HepG2 (cell line): ENCODE data around the gene CIBAR2. TPM values are rescaled to one million over a fixed set of nuclear protein-coding genes. Genes with fewer than 3 reads are reported as not detected.

ENCODE experiments used
- ATAC-seq: fragments of 200-7000 bp; cut with Tn5 transposase; 3 replicates; pipeline ENCODE4 v1.9.1; 2020; ENCODE audit warnings: mild to moderate bottlenecking, moderate library complexity
- BruUV-seq: library from RNA; stranded (reverse); fragments of 400-500 nt; replicated peaks from 2 replicates; lab custom pipeline; 2021; lab: Mats Ljungman, UMichigan
- CTCF ChIA-PET: fragments of 300-600 bp; formaldehyde crosslinking; extraction: SDS; loops from one replicate; lab custom pipeline; 2021; ENCODE audit warnings: low total read pairs, inconsistent platforms, low intra/inter-chr PET ratio; lab: Yijun Ruan, JAX
- POLR2A ChIA-PET: fragments of 350-600 bp; sonication (Branson Sonifier 250); formaldehyde crosslinking; loops from one replicate; lab custom pipeline; 2020; ENCODE audit warnings: antibody characterized with exemption, inconsistent platforms; lab: Yijun Ruan, JAX
- DNase-seq: peaks from one replicate; pipeline ENCODE4 v3.0.0-alpha.2; 2015; ENCODE audit warnings: low spot score
- FAIRE-seq: peaks from 3 replicates; lab custom pipeline; 2011; peaks lifted over from hg19 to GRCh38; lab: Jason Lieb, UNC
- H2AFZ ChIP-seq: one replicate; pipeline ENCODE4 v1.6.1; 2011; ENCODE audit warnings: low read length, inconsistent platforms
- H3K27ac ChIP-seq: fragments of 300-600 bp; 3 replicates; pipeline ENCODE4 v1.8.0; 2011; ENCODE audit warnings: mixed run types, mild to moderate bottlenecking, mixed read lengths, low read length, inconsistent platforms; ENCODE audit not compliant: insufficient read depth; ENCODE audit errors: extremely low read length
- H3K27me3 ChIP-seq, 2 experiments: fragments of 200-600 bp in 1 of 2; 2 replicates in 1 of 2; 3 replicates in 1 of 2; pipeline versions ENCODE4 v1.6.0 to v1.8.0; 2011; ENCODE audit warnings: low read length in 2 of 2, mild to moderate bottlenecking in 2 of 2, moderate library complexity in 2 of 2, inconsistent platforms in 1 of 2; ENCODE audit not compliant: insufficient read depth in 2 of 2, control insufficient read depth in 1 of 2
- H3K36me3 ChIP-seq, 2 experiments: fragments of 200-600 bp in 1 of 2; replicated peaks in 1 of 2; 2 replicates in 1 of 2; 3 replicates in 1 of 2; pipeline versions ENCODE4 v1.5.1 to v1.8.0; 2011; ENCODE audit warnings: low read length in 2 of 2, inconsistent platforms in 1 of 2; ENCODE audit not compliant: insufficient read depth in 2 of 2, control insufficient read depth in 1 of 2
- H3K4me1 ChIP-seq: 2 replicates; pipeline ENCODE4 v1.5.1; 2012; ENCODE audit warnings: low read length, inconsistent platforms; ENCODE audit not compliant: insufficient read depth
- H3K4me2 ChIP-seq: 2 replicates; pipeline ENCODE4 v1.6.0; 2011; ENCODE audit warnings: low read depth, low read length, inconsistent platforms
- H3K4me3 ChIP-seq, 3 experiments: fragments of 200-600 bp in 1 of 3; sonication (generic), shearing (Covaris generic) in 1 of 3; replicated peaks in 1 of 3; 2 replicates each; pipeline ENCODE4 v1.5.1; 2011 to 2016; ENCODE audit warnings: low read length in 3 of 3, inconsistent platforms in 2 of 3, low read depth in 2 of 3, mild to moderate bottlenecking in 2 of 3, control low read depth in 1 of 3, mixed read lengths in 1 of 3; ENCODE audit not compliant: insufficient read depth in 1 of 3
- H3K79me2 ChIP-seq: one replicate; pipeline ENCODE4 v1.6.1; 2011; ENCODE audit warnings: low read length, inconsistent platforms; ENCODE audit not compliant: insufficient read depth
- H3K9ac ChIP-seq: 2 replicates; pipeline ENCODE4 v1.6.0; 2011; ENCODE audit warnings: mild to moderate bottlenecking, low read depth, low read length, inconsistent platforms; ENCODE audit not compliant: insufficient read depth
- H3K9me3 ChIP-seq: 2 replicates; pipeline ENCODE4 v1.5.1; 2012; ENCODE audit warnings: mild to moderate bottlenecking, low read length
- H4K20me1 ChIP-seq: 2 replicates; pipeline ENCODE4 v1.6.0; 2011; ENCODE audit warnings: inconsistent platforms, mild to moderate bottlenecking, low read length, moderate library complexity; ENCODE audit not compliant: insufficient read depth
- ATM ChIP-seq: fragments of 450-650 bp; IDR thresholded peaks from 2 replicates; pipeline ENCODE4 v1.7.1; 2017; ENCODE audit warnings: mild to moderate bottlenecking, borderline replicate concordance
- GPN1 ChIP-seq: sonication (generic); formaldehyde crosslinking; IDR thresholded peaks from 2 replicates; pipeline ENCODE4 v1.5.1; 2020; ENCODE audit warnings: missing genetic modification reagents, borderline replicate concordance
- HNRNPH1 ChIP-seq: fragments of 200-400 bp; formaldehyde crosslinking; optimal IDR thresholded peaks from 2 replicates; pipeline ENCODE3; 2017; ENCODE audit warnings: mild to moderate bottlenecking, low read depth, low read length
- HOXD1 ChIP-seq: sonication (generic); formaldehyde crosslinking; IDR thresholded peaks from 2 replicates; pipeline ENCODE4 v1.5.0; 2020; ENCODE audit warnings: missing genetic modification reagents
- PATZ1 ChIP-seq: sonication (generic); formaldehyde crosslinking; IDR thresholded peaks from 2 replicates; pipeline ENCODE4 v1.4.0; 2020; ENCODE audit warnings: missing genetic modification reagents
- PPARG ChIP-seq: conservative IDR thresholded peaks from 2 replicates; pipeline ENCODE4 v1.6.1; 2016; ENCODE audit warnings: missing biosample characterization, missing genetic modification reagents
- RFX5 ChIP-seq: IDR thresholded peaks from 2 replicates; pipeline ENCODE4 v1.6.1; 2011; ENCODE audit warnings: low read depth, low read length, improper control_type of control experiment
- RNF2 ChIP-seq: fragments of 450-650 bp; conservative IDR thresholded peaks from 2 replicates; pipeline ENCODE4 v1.6.1; 2016; ENCODE audit warnings: low read depth
- SOX5 ChIP-seq: IDR thresholded peaks from 2 replicates; pipeline ENCODE4 v1.6.1; 2016; ENCODE audit warnings: borderline replicate concordance
- ZMAT3 ChIP-seq: sonication (generic); formaldehyde crosslinking; conservative IDR thresholded peaks from 2 replicates; pipeline ENCODE4 v1.7.0; 2021; ENCODE audit warnings: missing genetic modification reagents
- ZMYM2 ChIP-seq: sonication (generic); formaldehyde crosslinking; IDR thresholded peaks from 2 replicates; pipeline ENCODE4 v1.8.0; 2022; ENCODE audit warnings: mild to moderate bottlenecking, missing genetic modification reagents
- ZNF253 ChIP-seq: sonication (generic); formaldehyde crosslinking; IDR thresholded peaks from 2 replicates; pipeline ENCODE4 v1.8.0; 2022; ENCODE audit warnings: mild to moderate bottlenecking, missing genetic modification reagents, borderline replicate concordance
- ZNF256 ChIP-seq: sonication (generic); formaldehyde crosslinking; conservative IDR thresholded peaks from 2 replicates; pipeline ENCODE4 v1.4.0; 2020; ENCODE audit warnings: missing genetic modification reagents
- ZNF329 ChIP-seq: sonication (generic); formaldehyde crosslinking; IDR thresholded peaks from 2 replicates; pipeline ENCODE4 v1.9.0; 2021; ENCODE audit warnings: low read depth, mild to moderate bottlenecking, missing genetic modification reagents
- ZNF569 ChIP-seq: sonication (generic); formaldehyde crosslinking; IDR thresholded peaks from 2 replicates; pipeline ENCODE4 v1.5.0; 2020; ENCODE audit warnings: mild to moderate bottlenecking, missing genetic modification reagents, moderate library complexity, borderline replicate concordance
- ZNF800 ChIP-seq: sonication (generic); formaldehyde crosslinking; IDR thresholded peaks from 2 replicates; pipeline ENCODE4 v1.4.0; 2020; ENCODE audit warnings: missing genetic modification reagents
- ZNF891 ChIP-seq: sonication (generic); formaldehyde crosslinking; IDR thresholded peaks from 2 replicates; pipeline ENCODE4 v1.5.0; 2020; ENCODE audit warnings: mild to moderate bottlenecking, missing genetic modification reagents
- WGBS: methylation state at CpG from one replicate; pipeline ENCODE4 v1.1.6; 2017; ENCODE audit warnings: low lambda C conversion rate; 5-methylcytosine and 5-hydroxymethylcytosine counted together
- in situ Hi-C: cut with HindIII; loops from 2 replicates; pipeline ENCODE4 v1.10.0; 2017; ENCODE audit warnings: low pct_unique_long_range_greater_than_20kb; ENCODE audit not compliant: extremely low pct_ligation_motif_present
- intact Hi-C: fragments of 100-400 bp; cut with micrococcal nuclease; formaldehyde crosslinking; loops from one replicate; pipeline ENCODE4 v1.10.0; 2022; ENCODE audit not compliant: unreplicated experiment
- polyA plus RNA-seq, 8 experiments: library from polyadenylated mRNA; depleted of rRNA in 3 of 8; stranded (reverse) in 7 of 8; unstranded in 1 of 8; fragments of >200 nt; fragmentation: Illumina TruSeq in 4 of 8; extraction: Trizol in 4 of 8; gene quantifications; 2 replicates each; pipeline versions ENCODE4 v1.2.1 to v1.2.3, GENCODE V29; 2011 to 2016; ENCODE audit warnings: low read depth in 4 of 8, missing spikeins in 1 of 8, mixed read lengths in 1 of 8; ENCODE audit not compliant: insufficient read depth in 1 of 8
- total RNA-seq, 5 experiments: library from RNA; depleted of rRNA; stranded (reverse); fragments of >200 nt; fragmentation: Illumina TruSeq; extraction: Trizol; gene quantifications; 2 replicates each; pipeline ENCODE4 v1.2.3, GENCODE V29; 2016; ENCODE audit warnings: low read depth in 1 of 5
- TF ChIP-seq, protein P1 (sequence below): sonication (generic); formaldehyde crosslinking; IDR thresholded peaks from 2 replicates; pipeline ENCODE4 v1.4.0; 2020; ENCODE audit warnings: missing genetic modification reagents, mild to moderate bottlenecking, borderline replicate concordance

Gene CIBAR2
- total and polyA plus RNA-seq, 2 of the 13 experiments (the other 11 are each of a cell fraction or from before 2014, with no cell fraction given): not detected

DNA sequence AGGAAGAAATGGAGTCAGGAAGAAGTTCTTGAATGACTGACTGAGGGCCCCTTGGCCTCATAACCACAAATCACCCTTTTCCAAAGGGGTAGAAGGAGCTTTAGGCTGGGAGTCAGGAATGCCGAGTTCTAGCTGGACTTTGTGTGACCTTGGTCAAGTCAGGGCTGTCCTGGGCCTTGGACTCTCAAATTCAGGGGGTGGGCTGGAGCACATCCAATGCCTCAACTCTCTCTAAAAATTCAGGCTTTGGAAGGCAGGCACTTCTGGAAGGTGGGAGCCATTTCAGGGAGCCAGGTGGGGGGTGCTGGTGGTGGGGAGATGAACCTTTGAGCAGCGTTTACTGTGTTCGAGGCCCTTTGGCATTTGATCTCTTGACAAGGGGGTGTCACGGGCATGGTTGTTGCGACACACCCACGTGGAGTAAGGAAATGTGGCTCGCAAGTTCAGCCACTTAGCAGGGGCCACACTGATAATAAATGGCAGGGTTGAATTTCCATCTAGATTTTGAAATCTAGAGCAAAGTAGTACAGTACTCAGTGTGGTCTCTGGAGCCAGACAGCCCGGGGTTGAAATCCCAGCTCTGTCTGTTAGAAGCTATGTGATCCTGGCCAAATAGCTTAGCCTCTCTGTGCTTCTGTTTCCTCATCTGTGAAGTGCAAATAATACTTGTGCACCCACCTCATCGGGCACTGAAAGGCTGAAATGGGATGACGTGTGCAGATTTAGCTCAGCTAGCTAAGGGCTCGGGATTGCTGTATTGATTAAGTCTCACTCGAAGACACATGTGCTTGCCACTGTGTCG is 47.1 kb upstream of the CIBAR2 start:
- FAIRE-seq: peak; percentile 59
- POLR2A ChIA-PET: interaction anchor here (0.6 to 4.5 kb wide), 24 partner anchors 9 to 359 kb away, joined by 3 to 293 read pairs (median 5); no protein-coding TSS in a partner anchor
- WGBS: 1% methylated on average over 13 of the region's 13 CpGs
- Histone ChIP-seq H3K9ac (peak overlapping the region; percentile 72), H3K27me3 (no peaks in the 10 kb centered on the region), H4K20me1 (no peaks in the 10 kb centered on the region), H3K9me3 (no peaks in the 10 kb centered on the region), H3K79me2 (no peaks in the 10 kb centered on the region), H3K4me3 (peak overlapping the region; percentile 52 to 74 (median 65)), H3K27ac (peak overlapping the region; percentile 93), H2AFZ (no peak overlapping the region), H3K36me3 (no peaks in the 10 kb centered on the region), H3K4me1 (peaks cover 75% of the 10 kb centered on the region), H3K4me2 (peak overlapping the region; percentile 96)
- BruUV-seq: TSS peak; percentile 82
- in situ Hi-C loops: loop anchor here (10.0 kb wide), 1 partner anchor 55 kb away; no protein-coding TSS in a partner anchor
- CTCF ChIA-PET: no interaction called here
- peak; percentile 78 for DNase-seq
- ATAC-seq: peak; percentile 58
- intact Hi-C loops: no loop called here
- TF ChIP-seq, protein P1, sequence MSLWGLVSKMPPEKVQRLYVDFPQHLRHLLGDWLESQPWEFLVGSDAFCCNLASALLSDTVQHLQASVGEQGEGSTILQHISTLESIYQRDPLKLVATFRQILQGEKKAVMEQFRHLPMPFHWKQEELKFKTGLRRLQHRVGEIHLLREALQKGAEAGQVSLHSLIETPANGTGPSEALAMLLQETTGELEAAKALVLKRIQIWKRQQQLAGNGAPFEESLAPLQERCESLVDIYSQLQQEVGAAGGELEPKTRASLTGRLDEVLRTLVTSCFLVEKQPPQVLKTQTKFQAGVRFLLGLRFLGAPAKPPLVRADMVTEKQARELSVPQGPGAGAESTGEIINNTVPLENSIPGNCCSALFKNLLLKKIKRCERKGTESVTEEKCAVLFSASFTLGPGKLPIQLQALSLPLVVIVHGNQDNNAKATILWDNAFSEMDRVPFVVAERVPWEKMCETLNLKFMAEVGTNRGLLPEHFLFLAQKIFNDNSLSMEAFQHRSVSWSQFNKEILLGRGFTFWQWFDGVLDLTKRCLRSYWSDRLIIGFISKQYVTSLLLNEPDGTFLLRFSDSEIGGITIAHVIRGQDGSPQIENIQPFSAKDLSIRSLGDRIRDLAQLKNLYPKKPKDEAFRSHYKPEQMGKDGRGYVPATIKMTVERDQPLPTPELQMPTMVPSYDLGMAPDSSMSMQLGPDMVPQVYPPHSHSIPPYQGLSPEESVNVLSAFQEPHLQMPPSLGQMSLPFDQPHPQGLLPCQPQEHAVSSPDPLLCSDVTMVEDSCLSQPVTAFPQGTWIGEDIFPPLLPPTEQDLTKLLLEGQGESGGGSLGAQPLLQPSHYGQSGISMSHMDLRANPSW (CRISPR knock-in tag): peak; percentile 32; the same call in 1 of the 2 replicates
- no peak for TF ChIP-seq RFX5
- no peak for TF ChIP-seq ATM
- no peak; the same call in 1 of the 2 replicates for TF ChIP-seq RNF2
- peak; percentile 50 for TF ChIP-seq ZMYM2 (CRISPR knock-in tag)
- TF ChIP-seq ZNF253 (CRISPR knock-in tag): no peak
- TF ChIP-seq SOX5 (CRISPR knock-in tag): peak; percentile 38; the same call in 1 of the 2 replicates
- 0 out of 2 replicates have a peak, but pooled peaks have one; percentile 61 for TF ChIP-seq ZNF329 (CRISPR knock-in tag)
- no peak for TF ChIP-seq HNRNPH1
- TF ChIP-seq ZNF891 (CRISPR knock-in tag): peak; percentile 94
- no peak for TF ChIP-seq GPN1 (CRISPR knock-in tag)
- TF ChIP-seq HOXD1: peak; percentile 70; the same call in 1 of the 2 replicates
- TF ChIP-seq PPARG (CRISPR knock-in tag): no peak
- no peak for TF ChIP-seq ZNF569 (CRISPR knock-in tag)
- peak; percentile 98 for TF ChIP-seq PATZ1 (CRISPR knock-in tag)
- peak; percentile 76 for TF ChIP-seq ZMAT3 (CRISPR knock-in tag)
- peak; percentile 58; the same call in 1 of the 2 replicates for TF ChIP-seq ZNF256 (CRISPR knock-in tag)
- TF ChIP-seq ZNF800: peak; percentile 21; the same call in 1 of the 2 replicates
